SIG-M5 (cell line): ENCODE results near the gene XRCC1.
"Not testable (repeated sequence)": the region's sequence is repeated elsewhere in the genome, so short reads cannot be mapped to it uniquely, and the experiment has no call there.

ENCODE experiments used
- DNase-seq: peaks from one replicate; lab custom pipeline; 2025; lab: John Stamatoyannopoulos, UW

XRCC1 gene

GRCh38 chr19:43546581-43546980, 28.7 kb downstream of the XRCC1 start:
- no peak for DNase-seq

- DNase-seq: no peak
Observed at GRCh38 chr19:43545981-43546380, 29.3 kb downstream of the XRCC1 start.

GRCh38 chr19:43545276-43545675, 30.1 kb downstream of the XRCC1 start:
- no peak for DNase-seq

- no peak for DNase-seq
Observed at GRCh38 chr19:43544077-43544476, 31.2 kb downstream of the XRCC1 start.

GRCh38 chr19:43541920-43542650, 33.2 kb downstream of the XRCC1 start:
- DNase-seq: no peak

- DNase-seq: no peak
Observed at GRCh38 chr19:43540381-43540780, 34.9 kb downstream of the XRCC1 start.

GRCh38 chr19:43538922-43539321, 36.4 kb downstream of the XRCC1 start:
- DNase-seq: no peak

- no peak for DNase-seq
Observed at GRCh38 chr19:43534816-43535761, 40.2 kb downstream of the XRCC1 start.

GRCh38 chr19:43534305-43534815, 41.0 kb downstream of the XRCC1 start:
- DNase-seq: no peak

GRCh38 chr19:43533546-43534304, 41.6 kb downstream of the XRCC1 start:
- DNase-seq: peak; percentile 96

- peak; percentile 75 for DNase-seq
Observed at GRCh38 chr19:43532962-43533545, 42.3 kb downstream of the XRCC1 start, which contains the start of gene ZNF575. TSS of gene ZNF575 (plus strand) at chr19:43533188. CDS start at chr19:43534423, 1,235 bp downstream.

GRCh38 chr19:43532571-43532961, 42.8 kb downstream of the XRCC1 start:
- no peak for DNase-seq

GRCh38 chr19:43527860-43528622, 47.3 kb downstream of the XRCC1 start:
- no peak for DNase-seq

- peak; percentile 35 for DNase-seq
Observed at GRCh38 chr19:43526884-43527859, 48.2 kb downstream of the XRCC1 start, which contains the start of gene ETHE1. TSS of gene ETHE1 (minus strand) at chr19:43527201. CDS start at chr19:43527177, 24 bp downstream.

- no peak for DNase-seq
Observed at GRCh38 chr19:43525836-43526771, 49.2 kb downstream of the XRCC1 start.

GRCh38 chr19:43524922-43525835, 50.1 kb downstream of the XRCC1 start:
- peak; percentile 31 for DNase-seq

GRCh38 chr19:43523696-43524095, 51.6 kb downstream of the XRCC1 start:
- DNase-seq: not testable (repeated sequence)
